Measurements from ENCODE around the gene CPA5. TPM values are rescaled to one million over a fixed set of nuclear protein-coding genes. Genes with fewer than 3 reads are reported as not detected.

The CPA5 gene
- total and polyA plus RNA-seq, 8 donors: 0.09 to 0.35 (median 0.20) TPM; not detected in 4

DNA sequence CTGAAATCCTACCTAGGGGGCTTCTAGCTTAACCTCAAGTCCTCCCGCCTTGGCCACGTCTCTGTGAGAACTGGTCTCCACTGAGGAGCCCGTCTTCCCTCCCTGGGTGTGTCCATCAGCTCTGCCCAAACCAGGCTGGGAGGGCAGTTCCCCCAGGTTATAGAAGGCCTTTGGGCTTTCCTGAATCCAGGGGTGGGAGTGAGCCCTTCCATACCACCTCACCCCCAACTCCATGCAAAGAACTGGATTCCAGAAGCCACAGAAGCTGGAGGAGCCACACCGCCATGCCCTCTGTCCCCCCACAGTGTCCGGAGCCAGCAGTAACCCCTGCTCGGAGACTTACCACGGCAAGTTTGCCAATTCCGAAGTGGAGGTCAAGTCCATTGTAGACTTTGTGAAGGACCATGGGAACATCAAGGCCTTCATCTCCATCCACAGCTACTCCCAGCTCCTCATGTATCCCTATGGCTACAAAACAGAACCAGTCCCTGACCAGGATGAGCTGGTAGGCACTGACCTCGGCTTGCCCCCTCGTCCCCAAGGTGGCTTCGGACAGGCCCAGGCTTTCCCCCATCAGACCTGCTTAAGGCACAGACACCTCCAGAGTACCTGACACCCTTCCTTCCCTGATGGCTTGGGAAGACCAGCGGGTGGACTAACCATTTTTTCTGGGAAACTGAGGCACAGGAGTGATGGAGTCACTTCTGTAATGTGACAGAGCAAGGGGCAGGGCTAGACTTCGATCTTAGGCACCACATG lies 40.4 kb downstream of the CPA5 start:
- Histone ChIP-seq H3K36me3 (peaks cover 0 to 37% (median 0%) of the 10 kb centered on the region in 3 donors), H3K27ac (peak overlapping the region; percentile 91 to 96 (median 96)), H3K4me1 (no peaks in the 10 kb centered on the region), H3K4me3 (peak overlapping the region in 3 of 4 donors; percentile 35 to 64 (median 54)), H3K27me3 (no peaks in the 10 kb centered on the region), H3K9me3 (no peaks in the 10 kb centered on the region)
- FAIRE-seq: no peak
- 44 to 46% methylated on average over 13 of the region's 13 CpGs for WGBS, 2 donors
- intact Hi-C loops (cut with DNase I): loop anchor here in 1 of 3 donors (5.0 kb wide), 2 partner anchors 98 to 108 kb away; no protein-coding TSS in a partner anchor
- no peak for ATAC-seq
- peak in 4 of 6 donors; percentile 59 to 79 (median 60) for DNase-seq
- no peak for TF ChIP-seq CTCF (IDR thresholded peaks at IDR 0.05)

- no peak for TF ChIP-seq CTCF (IDR thresholded peaks at IDR 0.05)
- H3K27me3 ChIP-seq: no peaks in the 10 kb centered on the region
- DNase-seq: peak in 3 of 6 donors; percentile 56 to 82 (median 69)
- H3K27ac ChIP-seq: peak overlapping the region; percentile 91 to 96 (median 96)
- FAIRE-seq: no peak
- intact Hi-C loops (cut with DNase I): loop anchor here in 1 of 3 donors (5.0 kb wide), 1 partner anchor 108 kb away; no protein-coding TSS in a partner anchor
- peaks cover 0 to 36% (median 0%) of the 10 kb centered on the region in 3 donors for H3K36me3 ChIP-seq
- no peaks in the 10 kb centered on the region for H3K4me1 ChIP-seq
- ATAC-seq: no peak
- peak overlapping the region in 3 of 4 donors; percentile 35 to 64 (median 54) for H3K4me3 ChIP-seq
- H3K9me3 ChIP-seq: no peaks in the 10 kb centered on the region
- 49 to 50% methylated on average over 6 of the region's 6 CpGs for WGBS, 2 donors
Observed at GRCh38 chr7:130385600-130386066, 41.0 kb downstream of the CPA5 start.

DNA sequence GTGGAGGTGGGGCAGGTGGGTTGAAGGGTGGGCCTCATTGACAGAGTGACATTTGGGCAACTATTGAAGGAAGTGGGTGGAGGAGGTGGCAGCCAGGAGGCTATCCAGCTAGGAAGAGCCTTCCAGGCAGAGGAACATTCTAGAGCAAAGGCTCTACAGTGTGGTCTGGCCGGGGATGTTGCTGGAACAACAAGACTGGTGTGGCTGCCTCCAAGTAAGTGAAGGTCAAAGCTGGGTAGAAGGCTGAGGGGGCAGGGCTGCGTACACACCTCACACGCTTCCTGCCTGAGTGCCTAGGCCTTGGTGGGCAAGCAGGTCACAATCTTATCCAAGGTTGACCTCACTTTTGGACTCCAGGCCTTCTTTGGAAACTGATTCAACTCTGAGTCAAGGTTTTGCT lies 42.3 kb downstream of the CPA5 start:
- Histone ChIP-seq H3K9me3 (no peaks in the 10 kb centered on the region), H3K4me3 (no peak overlapping the region), H3K4me1 (peaks cover 0 to 5% (median 0%) of the 10 kb centered on the region in 3 donors), H3K27ac (peak overlapping the region; percentile 91 to 96 (median 96)), H3K36me3 (peaks cover 0 to 28% (median 0%) of the 10 kb centered on the region in 3 donors), H3K27me3 (no peaks in the 10 kb centered on the region)
- TF ChIP-seq CTCF (IDR thresholded peaks at IDR 0.05): no peak
- FAIRE-seq (no peak), ATAC-seq (peak; percentile 21 to 65 (median 50)), DNase-seq (peak; percentile 70 to 84 (median 81))
- WGBS, 2 donors: 38 to 57% methylated on average over 3 of the region's 3 CpGs
- intact Hi-C loops (cut with DNase I): loop anchor here in 1 of 3 donors (5.0 kb wide), 1 partner anchor 110 kb away; no protein-coding TSS in a partner anchor

GRCh38 chr7:130387306-130387627 lies 42.7 kb downstream of the CPA5 start:
- peak in 2 of 6 donors; percentile 52 to 61 for DNase-seq
- no peak for TF ChIP-seq CTCF (IDR thresholded peaks at IDR 0.05)
- Histone ChIP-seq H3K4me3 (no peak overlapping the region), H3K36me3 (peaks cover 0 to 24% (median 0%) of the 10 kb centered on the region in 3 donors), H3K27me3 (no peaks in the 10 kb centered on the region), H3K27ac (peak overlapping the region; percentile 91 to 96 (median 96)), H3K4me1 (peaks cover 0 to 7% (median 0%) of the 10 kb centered on the region in 3 donors), H3K9me3 (no peaks in the 10 kb centered on the region)
- WGBS, 2 donors: 35 to 36% methylated on average over 3 of the region's 3 CpGs
- intact Hi-C loops (cut with DNase I): loop anchor here in 1 of 3 donors (5.0 kb wide), 1 partner anchor 110 kb away; no protein-coding TSS in a partner anchor
- ATAC-seq: no peak
- no peak for FAIRE-seq

All from pancreas (tissue), 10 donors.